Stimulated activated CD8-positive, alpha-beta memory T cell treated with anti-CD3 and anti-CD28 coated beads, Interleukin-7, amount 100 ng/mL, for 48 hours (primary cell): ENCODE data around the gene ASPHD1.
"Not testable (repeated sequence)": the region's sequence is repeated elsewhere in the genome, so short reads cannot be mapped to it uniquely, and the experiment has no call there.

ENCODE experiments used
- DNase-seq, 2 donors: peaks; one replicate each; pipeline ENCODE4 v3.0.0-alpha.2; 2020; ENCODE audit warnings: low read depth in 1 of 2; ENCODE audit errors: extremely low read depth in 1 of 2

ASPHD1 gene

GRCh38 chr16:29906520-29907244 is 6.4 kb downstream of the ASPHD1 start:
- no peak for DNase-seq

- no peak for DNase-seq
These were observed 7.7 kb downstream of the ASPHD1 start for GRCh38 chr16:29907973-29908372.

DNA sequence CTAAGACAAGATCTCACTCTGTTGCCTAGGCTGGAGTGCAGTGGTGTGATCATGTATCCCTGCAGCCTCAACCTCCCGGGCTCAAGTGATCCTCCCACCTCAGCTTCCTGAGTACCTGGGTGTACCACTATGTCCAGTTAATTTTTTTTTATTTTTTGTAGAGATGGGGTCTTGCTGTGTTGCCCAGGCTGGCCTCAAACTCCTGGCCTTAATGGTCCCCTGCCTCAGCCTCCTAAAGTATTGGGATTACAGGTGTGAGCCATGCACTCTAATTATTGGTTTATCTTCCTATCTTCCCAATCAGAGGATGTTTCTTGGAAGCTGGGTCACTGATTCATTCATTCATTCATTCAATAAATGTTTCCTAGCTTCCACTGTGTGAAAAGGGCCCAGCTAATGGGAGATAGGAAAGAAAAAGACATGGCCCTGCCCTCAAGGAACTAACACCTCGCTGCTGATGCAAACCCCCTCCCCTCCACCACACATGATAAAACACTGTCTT is 8.5 kb downstream of the ASPHD1 start:
- DNase-seq: no peak

- DNase-seq: no peak
These were observed 9.1 kb downstream of the ASPHD1 start for GRCh38 chr16:29909391-29909790.

- not testable (repeated sequence) for DNase-seq
These were observed 9.6 kb downstream of the ASPHD1 start for GRCh38 chr16:29909851-29910250.

GRCh38 chr16:29910819-29911675 is 10.8 kb downstream of the ASPHD1 start:
- DNase-seq: no peak

- no peak for DNase-seq
These were observed 11.4 kb downstream of the ASPHD1 start for GRCh38 chr16:29911676-29912010.

DNA sequence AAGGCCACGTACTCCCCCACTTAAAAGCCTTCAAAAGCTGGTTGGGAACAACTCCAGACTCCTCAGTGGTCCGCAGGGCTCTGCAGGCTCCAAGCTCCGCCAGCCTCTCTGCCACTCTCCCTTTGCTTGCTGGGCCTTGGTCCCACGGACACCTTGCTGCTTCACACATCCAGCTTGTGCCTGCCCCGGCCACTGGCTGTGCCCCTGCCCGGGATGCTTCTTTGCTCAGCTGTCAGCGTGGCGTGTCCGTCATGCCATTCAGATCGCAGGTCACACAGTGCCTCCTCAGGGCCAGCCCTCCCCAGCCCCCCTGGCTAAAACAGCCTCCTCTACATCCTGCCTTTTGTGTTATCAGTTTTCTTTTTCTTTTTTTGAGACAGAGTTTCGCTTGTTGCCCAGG is 11.8 kb downstream of the ASPHD1 start:
- no peak for DNase-seq

DNA sequence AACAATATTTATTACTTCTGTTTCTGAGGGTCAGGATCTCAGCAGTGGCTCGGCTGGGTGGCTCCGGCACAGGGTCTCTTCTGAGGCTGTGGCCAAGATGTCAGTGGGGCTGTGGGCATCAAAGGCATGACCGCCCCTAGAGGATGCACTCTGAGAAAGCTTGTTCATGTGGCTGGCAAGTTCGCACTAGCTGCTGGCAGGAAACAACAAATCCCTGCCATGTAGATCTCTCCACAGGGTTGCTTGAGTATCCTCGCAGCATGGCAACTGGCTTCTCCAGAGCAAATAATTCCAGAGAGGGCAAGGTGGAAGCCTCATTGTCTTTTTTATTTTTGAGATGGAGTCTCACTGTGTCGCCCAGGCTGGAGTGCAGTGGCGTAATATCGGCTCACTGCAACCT is 13.2 kb downstream of the ASPHD1 start:
- no peak for DNase-seq

DNA sequence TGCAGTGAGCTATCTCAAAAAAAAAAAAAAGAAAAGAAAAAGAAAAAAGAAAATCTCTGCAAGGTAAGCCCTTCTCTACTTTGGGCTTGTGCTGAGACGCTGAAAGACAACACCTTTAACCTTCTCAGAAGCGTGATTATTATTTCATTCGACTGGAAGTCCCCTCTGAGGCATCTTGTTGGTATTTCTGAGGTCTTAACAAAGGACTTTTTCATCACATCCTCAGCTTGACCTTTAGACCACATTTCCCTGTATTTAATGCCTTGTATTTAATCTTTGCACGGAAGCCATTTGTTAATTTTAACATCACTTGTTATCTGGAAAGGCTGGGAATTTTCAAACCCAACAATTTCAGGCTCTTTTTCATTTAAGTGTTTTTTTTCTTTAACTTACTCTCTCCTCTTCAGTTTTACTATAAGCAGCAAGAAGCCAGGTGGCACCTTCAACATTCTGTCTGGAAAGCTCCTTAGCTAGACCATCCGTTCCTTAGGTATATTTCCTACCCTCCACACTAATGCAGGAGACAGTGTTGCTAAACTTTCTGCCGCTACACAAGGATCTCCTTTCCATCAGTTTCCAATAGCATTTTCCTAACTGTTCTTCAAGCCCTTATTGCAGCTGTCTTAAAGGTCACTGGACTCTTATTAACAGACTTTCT is 15.4 kb downstream of the ASPHD1 start:
- no peak for DNase-seq

- DNase-seq: no peak
These were observed 16.7 kb downstream of the ASPHD1 start for GRCh38 chr16:29916979-29917378.

DNA sequence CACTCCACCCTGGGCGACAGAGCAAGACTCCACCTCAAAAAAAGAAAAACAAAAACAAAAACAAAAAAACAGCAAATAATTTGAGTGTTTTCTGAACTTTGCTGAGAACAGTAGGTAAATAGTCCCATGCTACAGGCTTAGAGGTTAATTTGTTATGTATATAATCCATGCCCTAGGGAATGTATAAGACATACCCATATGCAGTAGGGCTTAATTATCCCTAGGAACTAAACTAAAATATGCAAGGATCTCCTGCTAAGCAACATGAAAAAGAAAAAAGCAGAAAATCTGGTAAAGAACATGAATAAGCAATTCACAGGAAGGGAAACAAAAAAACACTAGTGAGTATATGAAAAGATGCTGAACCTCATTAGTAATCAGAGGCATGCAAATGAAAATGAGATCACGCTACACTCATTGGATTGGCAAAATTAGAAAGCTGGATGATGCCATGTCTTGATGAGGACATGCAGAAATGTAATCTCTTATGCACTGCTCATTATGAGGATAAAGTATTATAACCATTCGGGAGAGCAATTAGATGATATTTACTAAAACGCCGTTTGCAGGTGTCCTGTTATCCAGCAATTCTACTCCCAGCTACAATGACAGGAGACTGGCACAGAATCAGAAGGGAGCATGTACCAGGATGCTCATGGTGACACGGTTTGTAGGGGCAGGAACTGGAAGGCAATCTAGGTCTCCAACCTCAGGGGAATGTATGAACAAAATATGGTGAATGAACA is 20.2 kb downstream of the ASPHD1 start:
- DNase-seq: no peak

DNA sequence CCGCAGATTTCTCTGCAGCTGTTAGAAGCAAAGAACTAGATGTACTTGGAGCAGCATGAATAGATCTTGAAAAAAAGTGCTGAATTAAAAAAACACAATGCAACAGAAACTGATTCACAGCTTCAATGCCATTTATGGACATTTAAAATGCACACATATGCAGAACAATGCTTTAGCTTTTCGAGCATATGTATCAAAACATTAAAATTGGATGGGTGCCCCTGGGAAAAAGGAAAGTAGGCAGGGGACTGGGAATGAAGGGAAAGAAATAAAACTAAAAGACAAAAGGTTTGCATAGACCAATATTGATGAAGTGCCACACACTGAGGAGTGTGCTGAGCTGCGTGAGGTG is 20.7 kb downstream of the ASPHD1 start:
- DNase-seq: no peak

- DNase-seq: no peak
These were observed 22.0 kb downstream of the ASPHD1 start for GRCh38 chr16:29922326-29922725.

- DNase-seq: no peak
These were observed 22.8 kb downstream of the ASPHD1 start for GRCh38 chr16:29922986-29923501.

DNA sequence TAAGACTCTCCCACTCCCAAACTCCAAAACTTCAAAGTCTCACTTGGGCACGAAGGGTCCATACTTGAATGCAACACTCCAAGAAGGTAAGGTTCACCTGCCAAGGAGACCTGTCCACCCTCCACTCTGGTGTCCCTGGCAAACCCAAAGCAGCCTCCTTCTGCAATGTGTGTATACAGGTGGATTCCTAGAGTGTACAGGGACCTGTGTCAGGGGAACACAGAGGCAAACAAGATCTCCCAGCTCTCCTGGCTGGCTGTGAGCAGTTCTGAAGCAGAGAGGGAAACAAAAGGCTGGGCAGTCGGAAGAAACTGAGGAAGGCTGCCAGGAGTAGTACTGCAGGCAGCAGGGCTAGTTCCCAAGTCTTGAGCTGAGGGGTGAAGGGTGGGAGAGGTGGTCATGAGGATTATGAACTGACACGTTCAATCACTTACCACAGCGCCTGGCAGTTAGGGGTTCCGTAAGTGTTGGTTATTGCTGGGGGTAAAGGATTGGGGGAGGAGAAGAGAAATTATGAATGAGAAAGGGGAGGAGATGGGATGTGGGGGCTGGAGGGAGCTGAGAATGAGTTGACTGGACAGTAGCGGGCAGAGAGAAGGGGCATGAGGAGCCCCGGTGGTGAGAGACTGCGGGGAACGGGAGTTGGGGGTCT is 24.9 kb downstream of the ASPHD1 start:
- DNase-seq: no peak

GRCh38 chr16:29925781-29926710 is 25.8 kb downstream of the ASPHD1 start, which contains the start of gene KCTD13:
Gene KCTD13 (minus strand): TSS chr16:29926226. CDS start chr16:29926033, 193 bp downstream.
- DNase-seq: peak; percentile 72 to 92

DNA sequence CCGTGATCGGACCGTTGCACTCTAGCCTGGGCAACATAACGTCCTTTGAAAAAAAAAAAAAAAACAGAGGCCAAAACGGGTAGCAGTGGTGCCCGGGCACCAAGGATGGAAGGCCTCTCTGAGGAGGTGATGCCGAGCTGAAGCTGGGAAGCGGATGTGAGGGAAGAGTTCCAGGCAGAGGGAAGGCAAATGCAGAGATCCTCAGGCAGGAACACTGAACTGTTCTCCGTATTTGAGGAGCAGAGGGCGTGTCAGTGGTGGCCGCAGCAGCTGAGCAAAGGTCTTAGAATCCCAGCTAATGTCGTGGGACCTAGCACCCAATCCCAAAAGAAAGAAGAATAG is 26.4 kb downstream of the ASPHD1 start:
- no peak for DNase-seq
